HepG2 (cell line): ENCODE data around the gene TBC1D1.

Source experiments
- JUN ChIP-seq: sonication (generic); formaldehyde crosslinking; IDR thresholded peaks from 2 replicates; pipeline ENCODE4 v1.4.0; 2020; ENCODE audit warnings: mild to moderate bottlenecking, missing genetic modification reagents
- KDM5B ChIP-seq: sonication (generic); formaldehyde crosslinking; IDR thresholded peaks from 2 replicates; pipeline ENCODE4 v1.4.0; 2020; ENCODE audit warnings: missing genetic modification reagents, mild to moderate bottlenecking, borderline replicate concordance
- SCMH1 ChIP-seq: sonication (generic); formaldehyde crosslinking; IDR thresholded peaks from 2 replicates; pipeline ENCODE4 v1.9.0; 2021; ENCODE audit warnings: missing genetic modification reagents, mild to moderate bottlenecking, borderline replicate concordance
- SMARCC2 ChIP-seq: fragments of 450-650 bp; IDR thresholded peaks from 2 replicates; pipeline ENCODE4 v1.6.1; 2017; ENCODE audit warnings: antibody characterized with exemption, mild to moderate bottlenecking

GRCh38 chr4:38036548-38036947 is 145.7 kb downstream of the TBC1D1 start:
- no peak for TF ChIP-seq SMARCC2
- TF ChIP-seq KDM5B (CRISPR knock-in tag) = no peak
- no peak for TF ChIP-seq JUN (CRISPR knock-in tag)
- no peak for TF ChIP-seq SCMH1 (CRISPR knock-in tag)
